Measurements from ENCODE around the gene MYO18A.

Gene MYO18A

GRCh38 chr17:29046473-29046839 is 133.7 kb downstream of the MYO18A start:
- FAIRE-seq = no peak

- no peak for FAIRE-seq
These were observed 134.3 kb downstream of the MYO18A start for GRCh38 chr17:29045734-29046472.

- no peak for FAIRE-seq
These were observed 135.2 kb downstream of the MYO18A start for GRCh38 chr17:29045026-29045425.

GRCh38 chr17:29043539-29044145 is 136.6 kb downstream of the MYO18A start:
- no peak for FAIRE-seq

GRCh38 chr17:29042679-29043538 is 137.3 kb downstream of the MYO18A start, which contains the start of gene PIPOX:
TSS of gene PIPOX (plus strand) at chr17:29043141. CDS start at chr17:29043226, 85 bp downstream.
- FAIRE-seq = no peak

- FAIRE-seq = no peak
These were observed 138.0 kb downstream of the MYO18A start for GRCh38 chr17:29042026-29042678.

GRCh38 chr17:29041571-29041970 is 138.6 kb downstream of the MYO18A start:
- FAIRE-seq = no peak

- no peak for FAIRE-seq
These were observed 139.1 kb downstream of the MYO18A start for GRCh38 chr17:29041091-29041490.

- FAIRE-seq = no peak
These were observed 140.2 kb downstream of the MYO18A start for GRCh38 chr17:29039764-29040598.

- FAIRE-seq = no peak
These were observed 142.0 kb downstream of the MYO18A start for GRCh38 chr17:29038085-29038795.

- no peak for FAIRE-seq
These were observed 142.5 kb downstream of the MYO18A start for GRCh38 chr17:29037739-29038084.

- FAIRE-seq = no peak
These were observed 143.6 kb downstream of the MYO18A start for GRCh38 chr17:29036584-29036983.

- no peak for FAIRE-seq
These were observed 145.7 kb downstream of the MYO18A start for GRCh38 chr17:29034510-29034909.

- no peak for FAIRE-seq
These were observed 147.4 kb downstream of the MYO18A start for GRCh38 chr17:29032857-29033197.

GRCh38 chr17:29032013-29032856 is 148.0 kb downstream of the MYO18A start:
- no peak for FAIRE-seq

GRCh38 chr17:29031488-29031887 is 148.7 kb downstream of the MYO18A start:
- FAIRE-seq = no peak

GRCh38 chr17:29024316-29024952 is 155.8 kb downstream of the MYO18A start:
- FAIRE-seq = no peak

- no peak for FAIRE-seq
These were observed 158.1 kb downstream of the MYO18A start for GRCh38 chr17:29022074-29022473.

- no peak for FAIRE-seq
These were observed 159.0 kb downstream of the MYO18A start for GRCh38 chr17:29021226-29021625.
